ENCODE measurements around the gene CNNM1. TPM values are rescaled to one million over a fixed set of nuclear protein-coding genes. Genes with fewer than 3 reads are reported as not detected.

Gene CNNM1
- total RNA-seq, 4 donors from 2014 or later: 1.9 to 3.6 (median 2.8) TPM

DNA sequence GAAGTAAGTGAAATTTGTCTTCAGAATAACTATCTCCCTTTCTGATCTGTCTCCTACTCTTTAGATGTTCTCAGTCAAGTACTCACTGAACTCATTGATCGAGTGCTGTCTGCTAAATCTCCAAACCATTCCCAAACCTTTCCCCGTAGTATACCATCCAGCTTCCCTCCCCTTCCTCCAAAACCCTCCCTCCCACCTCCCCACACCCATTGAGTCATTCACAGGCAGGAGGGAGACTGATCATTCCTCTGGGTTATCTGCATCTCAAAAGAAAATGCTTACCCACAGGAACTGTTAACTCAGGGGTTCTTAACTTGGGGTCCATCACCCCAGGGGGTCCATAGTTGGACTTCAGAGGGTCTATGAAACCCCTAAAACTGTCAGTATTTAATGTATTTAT lies 63.9 kb downstream of the CNNM1 start:
- no peak overlapping the region for H3K4me3 ChIP-seq (ENCODE audit: low read depth, poor library complexity, severe bottlenecking)
- WGBS, 2 donors: 34 to 44% methylated on average over 2 of the region's 2 CpGs
- DNase-seq (ENCODE audit: low spot score in 2 of 2): no peak
- intact Hi-C loops (cut with DNase I; ENCODE audit: low total_unique reads): no loop called here
- TF ChIP-seq, protein P1, sequence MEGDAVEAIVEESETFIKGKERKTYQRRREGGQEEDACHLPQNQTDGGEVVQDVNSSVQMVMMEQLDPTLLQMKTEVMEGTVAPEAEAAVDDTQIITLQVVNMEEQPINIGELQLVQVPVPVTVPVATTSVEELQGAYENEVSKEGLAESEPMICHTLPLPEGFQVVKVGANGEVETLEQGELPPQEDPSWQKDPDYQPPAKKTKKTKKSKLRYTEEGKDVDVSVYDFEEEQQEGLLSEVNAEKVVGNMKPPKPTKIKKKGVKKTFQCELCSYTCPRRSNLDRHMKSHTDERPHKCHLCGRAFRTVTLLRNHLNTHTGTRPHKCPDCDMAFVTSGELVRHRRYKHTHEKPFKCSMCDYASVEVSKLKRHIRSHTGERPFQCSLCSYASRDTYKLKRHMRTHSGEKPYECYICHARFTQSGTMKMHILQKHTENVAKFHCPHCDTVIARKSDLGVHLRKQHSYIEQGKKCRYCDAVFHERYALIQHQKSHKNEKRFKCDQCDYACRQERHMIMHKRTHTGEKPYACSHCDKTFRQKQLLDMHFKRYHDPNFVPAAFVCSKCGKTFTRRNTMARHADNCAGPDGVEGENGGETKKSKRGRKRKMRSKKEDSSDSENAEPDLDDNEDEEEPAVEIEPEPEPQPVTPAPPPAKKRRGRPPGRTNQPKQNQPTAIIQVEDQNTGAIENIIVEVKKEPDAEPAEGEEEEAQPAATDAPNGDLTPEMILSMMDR (IDR thresholded peaks at IDR 0.05): no peak
- no peak for TF ChIP-seq POLR2A (IDR thresholded peaks at IDR 0.05)

DNA sequence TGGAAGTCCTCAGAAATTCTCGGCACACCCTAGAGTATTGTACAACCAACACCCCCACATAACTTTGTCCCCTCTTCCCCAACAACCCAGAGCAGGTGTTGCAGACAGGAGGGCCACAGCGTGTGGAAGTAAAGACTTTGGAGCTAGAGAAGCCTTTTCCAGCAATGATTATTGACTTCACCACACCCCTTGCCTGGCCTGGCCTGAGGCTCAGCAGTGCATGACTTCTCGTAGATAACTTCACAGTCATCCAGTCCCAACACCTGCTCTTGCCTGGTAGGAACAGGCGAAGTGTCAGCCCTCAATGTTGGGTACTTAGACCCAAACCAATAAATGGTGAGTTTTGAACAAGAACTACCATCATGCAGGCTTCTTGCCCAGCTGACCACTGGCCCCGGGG lies 64.5 kb downstream of the CNNM1 start:
- H3K4me3 ChIP-seq (ENCODE audit: low read depth, poor library complexity, severe bottlenecking): no peak overlapping the region
- TF ChIP-seq, protein P1 (IDR thresholded peaks at IDR 0.05): no peak
- TF ChIP-seq POLR2A (IDR thresholded peaks at IDR 0.05): no peak
- no peak for DNase-seq (ENCODE audit: low spot score in 2 of 2)
- 66 to 84% methylated on average over 5 of the region's 5 CpGs for WGBS, 2 donors
- intact Hi-C loops (cut with DNase I; ENCODE audit: low total_unique reads): no loop called here

DNA sequence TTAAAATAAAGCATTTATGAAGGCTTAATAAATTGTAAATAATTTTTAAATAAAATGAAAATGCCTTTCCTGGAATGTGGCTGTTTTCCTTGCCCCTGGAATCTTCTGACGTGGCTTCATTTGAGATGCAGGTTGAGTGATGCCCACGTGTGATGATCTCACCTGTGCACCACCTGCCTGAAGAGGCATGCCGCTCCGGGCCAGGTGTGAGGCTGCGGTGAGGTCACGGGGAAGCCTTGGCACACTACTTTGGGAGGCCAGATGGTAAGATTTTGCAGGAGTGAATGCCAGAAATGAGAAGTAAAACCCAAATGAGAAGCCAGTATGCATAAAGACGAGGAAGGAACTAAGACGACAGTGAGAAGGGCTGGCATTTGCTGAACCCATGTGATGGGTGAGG lies 65.1 kb downstream of the CNNM1 start:
- DNase-seq (ENCODE audit: low spot score in 2 of 2): peak in 1 of 2 donors; percentile 83
- WGBS, 2 donors: 38 to 54% methylated on average over 8 of the region's 8 CpGs
- intact Hi-C loops (cut with DNase I; ENCODE audit: low total_unique reads): no loop called here

DNA sequence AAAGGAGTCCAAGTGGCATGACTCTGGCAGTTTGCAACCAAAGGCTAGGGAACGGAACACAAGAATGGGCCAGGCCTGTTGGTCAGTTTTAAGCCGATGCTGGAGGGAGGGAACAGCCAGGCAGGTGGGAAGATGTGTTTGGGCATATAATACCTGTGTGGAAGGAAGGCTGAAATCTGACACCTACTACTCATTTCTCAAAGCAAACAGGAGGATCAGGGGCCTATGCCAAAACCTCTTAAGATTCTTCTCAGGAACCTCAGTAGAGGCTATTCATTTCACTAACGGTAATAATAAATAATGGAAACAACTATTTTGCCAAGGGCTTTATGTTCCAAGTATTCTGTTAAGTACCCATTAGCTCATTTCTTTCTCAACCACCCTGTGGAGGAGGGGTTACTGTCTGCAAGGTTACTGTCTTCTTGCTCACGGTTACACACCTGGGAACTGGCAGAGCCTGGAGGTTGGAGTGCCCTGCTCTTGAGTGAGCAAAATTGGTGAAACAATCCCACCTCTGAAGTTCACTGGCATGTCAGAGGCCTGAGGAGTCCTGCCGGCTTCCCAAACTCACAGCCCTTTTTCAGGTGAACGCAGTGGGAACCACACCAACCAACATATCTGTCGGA lies 65.7 kb downstream of the CNNM1 start:
- no peak for DNase-seq (ENCODE audit: low spot score in 2 of 2)
- no peak for TF ChIP-seq POLR2A (IDR thresholded peaks at IDR 0.05)
- TF ChIP-seq, protein P1 (IDR thresholded peaks at IDR 0.05): no peak
- H3K4me3 ChIP-seq (ENCODE audit: low read depth, poor library complexity, severe bottlenecking): no peak overlapping the region
- WGBS, 2 donors: 77 to 82% methylated on average over 7 of the region's 7 CpGs
- intact Hi-C loops (cut with DNase I; ENCODE audit: low total_unique reads): no loop called here

More for the DNA sequence above, 65.1 kb downstream of the CNNM1 start:
- TF ChIP-seq, protein P1 (IDR thresholded peaks at IDR 0.05): no peak
- TF ChIP-seq POLR2A (IDR thresholded peaks at IDR 0.05): no peak
- H3K4me3 ChIP-seq (ENCODE audit: low read depth, poor library complexity, severe bottlenecking): no peak overlapping the region

DNA sequence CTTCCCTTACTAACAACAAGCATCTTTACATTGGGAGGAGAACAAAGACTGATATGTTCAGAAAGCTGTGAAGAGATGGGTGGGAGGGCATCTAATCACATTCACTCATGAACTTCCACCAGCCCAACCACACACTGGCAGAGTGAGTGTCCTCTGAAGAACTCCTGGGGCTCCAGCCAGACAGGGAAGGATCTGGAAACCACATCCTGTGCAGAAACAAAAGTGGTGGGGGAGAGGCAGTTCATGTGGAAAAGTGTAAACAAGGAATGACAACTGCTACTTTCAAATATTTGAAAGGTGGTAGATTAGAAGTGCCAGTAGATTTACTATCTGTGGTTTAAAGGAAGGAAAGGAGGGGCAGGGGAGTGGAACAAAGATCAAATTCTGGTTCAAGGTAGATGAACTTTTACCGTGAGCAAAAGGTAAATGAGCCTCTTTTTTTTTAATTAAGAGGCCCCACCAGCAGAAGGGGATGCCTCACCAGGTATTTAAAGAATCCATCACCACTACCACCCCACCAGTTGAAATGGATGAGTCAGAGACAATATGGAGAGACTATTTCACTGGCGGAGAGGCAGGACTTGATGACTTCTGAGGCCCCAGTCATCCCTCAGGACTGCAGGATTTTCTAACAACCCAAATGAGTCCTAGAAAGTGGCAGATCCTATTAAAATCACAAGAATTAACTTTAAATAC lies 66.7 kb downstream of the CNNM1 start:
- H3K4me3 ChIP-seq (ENCODE audit: low read depth, poor library complexity, severe bottlenecking): no peak overlapping the region
- intact Hi-C loops (cut with DNase I; ENCODE audit: low total_unique reads): no loop called here
- WGBS, 2 donors: 73 to 89% methylated on average over 2 of the region's 2 CpGs
- TF ChIP-seq, protein P1 (IDR thresholded peaks at IDR 0.05): no peak
- no peak for TF ChIP-seq POLR2A (IDR thresholded peaks at IDR 0.05)
- peak in 1 of 2 donors; percentile 45 for DNase-seq (ENCODE audit: low spot score in 2 of 2)

Data from lower leg skin (tissue), 4 donors.